HG03135 (cell line): ENCODE data around the gene FAM227A.

Experiments
- ATAC-seq: cut with Tn5 transposase; IDR thresholded peaks from one replicate; pipeline ENCODE4 v1.9.1; 2021; ENCODE audit warnings: mild to moderate bottlenecking, moderate library complexity; ENCODE audit not compliant: unreplicated experiment

FAM227A gene

DNA sequence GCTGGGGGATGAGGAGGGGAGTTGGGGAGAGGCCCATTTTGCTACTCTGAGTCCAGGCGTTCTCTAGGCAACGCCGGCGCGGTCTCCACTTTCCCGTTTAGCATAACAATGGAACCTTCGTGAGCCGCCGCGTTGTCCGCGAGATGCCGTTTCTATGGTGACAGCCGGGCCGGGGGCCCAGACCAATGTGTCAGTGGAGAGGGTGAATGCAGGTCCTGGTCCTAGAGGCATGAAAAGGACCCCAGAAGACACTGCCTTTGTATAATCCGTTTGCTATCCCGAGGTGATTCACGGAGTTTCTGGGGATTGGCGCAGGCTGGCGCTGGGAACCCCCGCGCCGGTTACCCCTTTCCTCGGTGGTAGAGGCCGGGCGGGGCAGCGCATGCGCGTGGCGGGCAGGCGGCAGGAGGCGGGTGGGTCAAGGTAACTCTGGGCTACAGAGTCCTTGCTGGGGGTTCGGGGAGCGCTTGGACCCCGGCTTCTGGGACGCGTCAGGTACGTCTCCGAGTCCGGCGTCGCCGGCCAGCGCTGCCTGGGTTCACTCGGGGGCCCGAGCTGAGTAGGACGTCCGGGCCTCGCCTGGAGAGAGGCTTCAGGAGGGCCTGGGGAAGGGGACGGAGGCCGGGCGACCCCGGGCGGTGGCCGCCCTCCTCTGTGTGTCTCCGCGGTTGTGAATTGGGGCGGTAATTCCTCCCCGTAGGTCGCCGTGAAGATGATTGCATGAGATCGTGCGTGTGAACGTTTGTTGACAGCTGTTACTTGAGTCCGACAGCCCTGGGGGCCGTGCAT lies at the start of gene FAM227A, which contains the start of gene CBY1:
Gene FAM227A (minus strand): TSS at position 137 of the 789 bp plus-strand sequence. CDS start 6,224 bp downstream, outside the sequence.
Gene CBY1 (plus strand): TSS at position 383 of the 789 bp plus-strand sequence. CDS start 11,417 bp downstream, outside the sequence.
- ATAC-seq: peak; percentile 72

DNA sequence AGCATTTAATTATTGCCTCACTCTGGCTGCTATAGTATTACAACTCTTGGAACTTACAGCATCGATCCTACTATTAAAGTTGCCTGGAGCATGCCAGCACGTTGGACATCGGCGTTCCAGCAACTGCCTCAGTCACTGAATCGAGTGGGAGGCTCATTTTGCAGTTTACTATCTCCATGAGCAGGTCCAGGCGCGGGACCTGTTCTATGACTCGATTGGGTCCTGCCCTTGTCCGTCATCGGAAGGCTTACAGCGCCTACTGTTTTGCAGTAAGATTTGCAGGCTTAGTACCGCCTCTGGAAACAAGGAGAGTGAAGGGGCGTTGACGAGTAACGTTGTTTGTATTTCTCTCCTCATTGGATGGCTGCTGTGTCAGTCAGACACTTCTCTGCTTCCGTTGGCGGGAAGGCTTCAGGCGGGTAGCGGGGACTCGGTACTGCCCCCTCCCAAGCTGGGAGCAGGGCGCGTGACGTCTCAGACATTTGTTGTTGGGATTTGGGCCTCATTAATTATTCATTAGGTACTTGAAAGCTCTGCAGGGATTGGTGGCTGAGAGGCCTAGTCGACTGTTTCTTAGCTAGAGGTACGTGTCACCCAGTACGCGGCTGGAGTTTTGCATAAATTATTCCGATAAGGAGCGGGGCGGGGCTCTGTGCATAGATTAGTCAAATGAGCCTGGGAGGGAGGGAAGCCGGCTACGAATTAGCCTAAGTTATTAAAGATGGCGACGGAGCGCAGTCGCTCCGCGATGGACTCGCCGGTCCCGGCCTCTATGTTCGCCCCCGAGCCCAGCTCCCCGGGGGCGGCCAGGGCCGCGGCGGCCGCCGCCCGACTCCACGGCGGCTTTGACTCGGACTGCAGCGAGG lies 49.3 kb upstream of the FAM227A start, which contains the start of gene GTPBP1:
Gene GTPBP1 (plus strand): TSS at position 710 of the 866 bp plus-strand sequence. CDS start 12 bp downstream, at position 722.
- ATAC-seq: peak; percentile 69

DNA sequence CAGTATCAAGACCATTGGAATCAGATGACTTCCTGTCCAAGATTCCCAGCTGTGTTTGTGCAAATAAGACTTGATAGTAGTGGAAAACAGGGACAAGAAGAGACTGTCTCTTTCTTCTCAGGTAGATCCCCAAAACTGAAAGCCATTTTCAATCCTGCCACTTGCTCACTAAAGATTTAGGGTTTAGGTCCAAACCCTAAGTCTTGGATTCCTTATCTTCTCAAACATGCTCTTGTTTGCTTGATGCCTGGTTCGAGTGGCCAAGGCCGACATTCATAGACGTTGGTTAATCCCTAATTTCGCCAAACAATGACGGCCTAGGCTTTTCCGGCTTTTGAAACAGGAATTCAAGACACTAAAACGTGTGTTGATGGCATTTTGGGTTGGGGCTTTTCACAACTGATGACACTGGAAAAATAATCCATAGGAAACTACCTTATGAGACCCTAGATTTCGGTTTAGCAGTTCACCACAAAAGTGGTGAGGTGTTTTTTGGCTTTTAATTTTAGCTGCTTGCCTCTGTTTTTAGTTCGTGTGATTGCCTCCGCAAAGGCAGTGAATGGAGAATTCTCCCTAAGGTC lies 48.6 kb upstream of the FAM227A start:
- ATAC-seq: no peak

DNA sequence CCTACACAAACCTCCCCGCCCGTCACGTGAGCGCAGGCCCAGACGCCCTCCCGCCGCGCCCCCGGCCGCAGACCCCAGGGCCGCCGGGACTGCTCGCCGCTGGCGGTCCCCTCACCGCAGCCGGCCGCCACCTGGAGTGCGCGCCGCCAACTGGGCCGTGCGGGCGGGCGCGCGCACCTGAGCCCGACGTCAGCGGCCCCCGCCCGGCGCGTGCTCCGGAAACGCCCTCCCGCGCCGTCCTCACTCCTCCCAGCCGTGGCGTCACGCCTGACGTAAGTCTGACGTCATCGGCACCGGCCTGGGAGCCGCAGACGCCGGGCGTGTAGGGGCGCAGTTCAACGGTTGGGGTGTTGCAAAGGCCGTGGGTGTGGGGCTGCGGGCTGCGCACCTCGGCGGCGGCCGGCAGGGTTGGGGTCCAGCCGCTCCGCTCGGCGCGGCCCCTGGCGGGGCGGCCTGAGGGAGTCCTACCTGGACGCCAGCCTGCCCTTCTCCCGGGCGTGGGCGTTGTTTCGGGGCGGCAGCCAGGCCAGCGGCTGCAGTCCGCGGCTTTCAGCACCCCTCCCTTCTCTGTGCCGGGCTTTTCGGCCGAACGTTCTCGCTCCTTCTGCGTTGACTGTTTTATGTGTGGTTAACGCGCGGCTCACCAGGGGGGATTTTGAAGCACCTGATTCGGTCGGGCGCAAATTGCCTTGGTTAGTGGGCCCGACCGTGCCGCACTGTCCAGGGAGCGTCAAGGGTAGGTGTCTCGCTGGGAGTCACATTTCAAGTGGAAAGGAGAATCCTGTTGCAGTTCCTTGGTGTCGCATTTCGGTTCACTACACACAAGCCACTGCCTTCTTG lies 44.8 kb upstream of the FAM227A start, which contains the start of gene JOSD1:
Gene JOSD1 (minus strand): TSS at position 155 of the 840 bp plus-strand sequence. CDS start 956 bp downstream, outside the sequence.
- ATAC-seq: peak; percentile 37

DNA sequence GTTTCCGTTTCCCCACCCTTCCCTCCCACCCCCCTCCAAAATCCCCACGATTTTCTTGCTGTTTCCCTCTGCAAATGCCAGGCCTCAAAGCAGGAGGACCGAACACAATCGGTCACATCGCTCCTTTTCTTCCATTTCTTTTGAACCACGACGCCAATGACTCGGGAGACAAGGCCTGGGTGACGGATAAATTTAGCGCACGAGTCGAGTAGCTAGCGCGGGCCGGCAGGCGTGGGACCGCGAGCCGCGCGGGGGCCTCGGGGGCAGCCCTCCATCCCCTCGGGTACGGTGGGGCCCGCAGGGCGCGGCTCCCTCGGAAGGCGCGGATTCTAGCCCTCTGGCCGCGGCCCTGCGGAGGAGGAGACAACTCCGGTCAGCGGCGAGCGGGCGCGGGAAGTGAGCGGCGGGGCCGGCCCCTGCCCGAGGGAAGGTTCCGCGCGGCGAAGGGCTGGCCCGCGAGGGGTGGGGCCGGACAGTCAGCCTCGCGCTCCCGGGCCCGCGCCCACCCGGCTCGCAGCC lies 44.1 kb upstream of the FAM227A start:
- no peak for ATAC-seq

DNA sequence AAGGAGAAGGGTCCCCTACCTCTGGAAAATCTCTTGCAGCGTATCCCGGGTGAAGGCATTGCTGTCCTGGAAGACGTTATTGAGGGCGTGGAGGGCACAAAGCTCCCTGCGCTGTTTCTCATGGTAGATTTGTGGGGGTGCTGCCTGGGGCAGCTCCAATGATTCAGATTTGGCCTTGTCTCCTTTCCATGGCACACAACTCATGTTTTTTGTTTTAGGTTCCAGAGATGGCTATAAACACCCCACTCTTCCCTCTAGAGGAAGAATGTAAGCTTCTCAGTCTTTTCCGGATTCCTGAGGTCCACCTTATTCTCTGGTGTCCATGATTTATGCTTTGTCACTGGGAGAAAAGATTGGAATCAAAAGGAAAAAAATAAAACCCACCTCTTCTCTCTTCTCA lies 43.6 kb upstream of the FAM227A start:
- no peak for ATAC-seq

DNA sequence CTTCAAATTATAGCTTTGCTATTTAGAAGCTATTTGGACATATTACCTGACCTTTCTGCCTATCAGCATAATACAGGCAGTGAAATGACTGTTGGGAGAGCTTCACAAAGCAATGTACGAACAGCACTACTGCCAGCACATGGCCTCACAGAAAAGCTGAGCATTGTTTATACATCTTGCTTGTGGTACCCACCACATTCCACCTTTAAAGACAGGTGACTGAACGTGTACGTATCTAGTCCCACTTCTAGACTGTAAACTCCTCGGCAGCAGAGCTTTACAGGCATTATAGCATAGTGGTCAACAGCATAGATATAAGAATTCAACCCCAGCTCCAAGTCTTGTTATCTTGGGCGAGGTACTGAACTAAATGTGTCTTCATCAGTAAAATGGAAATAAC lies 43.0 kb upstream of the FAM227A start:
- no peak for ATAC-seq

DNA sequence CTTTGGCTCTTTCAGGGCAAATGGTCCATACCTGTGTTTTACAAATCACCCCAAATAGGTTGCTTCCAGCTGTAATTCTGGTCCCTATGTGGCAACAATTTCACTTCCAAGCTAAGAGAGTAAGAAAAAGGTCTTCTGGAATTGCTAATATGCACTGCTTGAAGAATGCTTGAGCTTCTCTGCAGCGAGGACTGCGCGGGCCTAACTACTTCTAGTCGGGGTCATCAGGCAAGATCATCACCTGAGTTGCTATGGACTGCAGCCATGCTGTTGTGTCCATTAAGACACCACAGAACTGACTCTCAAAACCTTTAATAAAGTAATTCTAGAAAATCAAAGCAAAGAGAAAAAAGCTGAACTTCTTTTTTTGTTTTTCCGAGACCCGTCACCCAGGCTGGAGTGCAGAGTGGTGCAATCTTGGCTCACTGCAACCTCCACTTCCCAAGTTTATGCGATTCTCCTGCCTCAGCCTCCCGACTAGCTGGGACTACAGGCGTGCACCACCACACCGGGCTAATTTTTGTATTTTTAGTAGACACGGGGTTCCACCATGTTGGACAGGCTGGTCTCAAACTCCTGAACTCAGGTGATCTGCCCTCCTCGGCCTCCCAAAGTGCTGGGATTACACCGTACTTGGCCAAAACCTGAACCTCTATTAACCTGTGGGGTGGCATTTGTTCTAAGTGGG lies 42.4 kb upstream of the FAM227A start:
- ATAC-seq: no peak

DNA sequence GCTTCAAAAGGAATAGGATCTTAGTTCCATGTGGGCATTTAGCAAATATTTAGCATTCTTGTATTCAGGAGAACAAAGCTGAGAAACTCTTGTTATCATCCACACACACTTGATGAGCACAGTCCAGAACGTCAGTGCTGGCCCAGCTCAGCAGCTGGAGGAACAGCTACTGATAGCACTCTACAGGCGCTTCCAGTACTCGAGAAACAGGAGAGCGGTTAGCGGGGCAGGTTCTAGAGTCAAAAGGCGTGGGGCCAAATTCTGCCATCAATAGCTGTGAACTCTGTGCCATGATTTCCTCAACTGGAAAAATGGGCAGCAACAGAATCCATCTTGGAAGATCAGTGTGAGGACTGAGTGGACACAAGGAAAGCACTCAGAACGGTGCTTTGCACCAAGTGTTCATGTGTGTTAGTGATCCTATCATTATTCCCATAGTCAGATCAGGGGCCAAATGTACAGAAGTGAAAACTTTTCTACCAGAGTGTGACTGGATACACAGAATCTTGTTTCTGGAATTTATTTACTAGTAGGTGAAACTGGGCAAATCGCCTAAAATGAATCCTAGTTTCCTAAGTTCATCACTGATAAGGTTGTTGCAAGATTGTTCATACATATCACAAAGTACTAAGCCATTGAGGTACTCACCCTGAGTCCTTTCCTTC lies 41.4 kb upstream of the FAM227A start:
- ATAC-seq: no peak

DNA sequence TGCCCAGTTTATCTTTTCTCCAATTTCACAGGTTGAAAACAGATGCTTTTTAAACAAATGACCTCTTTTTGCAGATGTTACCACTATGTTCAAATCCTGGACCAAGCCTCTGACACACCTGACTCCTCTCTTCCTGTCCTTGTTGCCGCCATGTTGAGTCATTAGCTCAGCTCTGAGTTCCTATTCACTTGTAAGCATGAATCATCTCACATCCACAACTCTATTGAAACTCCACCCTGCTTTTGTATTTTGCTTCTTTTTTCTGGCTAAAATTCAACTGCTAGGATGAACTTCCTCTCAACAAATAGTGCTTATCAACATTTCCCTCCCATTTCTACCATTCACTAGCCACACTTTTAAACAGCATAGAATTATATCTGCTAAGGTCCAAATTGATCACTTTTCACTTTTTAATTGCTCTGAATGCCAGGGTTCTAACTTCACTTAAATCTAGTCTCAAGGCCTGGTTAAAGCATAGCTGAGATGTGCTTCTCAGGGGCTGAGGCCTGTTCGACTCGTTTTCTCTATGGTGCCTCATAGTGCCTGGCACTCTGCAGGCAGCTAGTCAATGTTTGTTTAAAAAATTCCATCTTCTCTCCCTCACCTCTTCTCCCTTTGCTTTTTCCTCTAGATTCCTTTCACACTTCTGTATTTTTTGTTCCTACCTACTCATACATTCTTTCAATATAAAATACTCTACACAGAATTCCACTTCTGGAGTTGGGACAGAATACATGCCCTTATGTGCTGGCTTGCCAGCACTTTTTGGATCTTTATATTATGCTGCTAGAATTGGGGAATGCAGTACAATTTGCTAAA lies 40.6 kb upstream of the FAM227A start:
- ATAC-seq: no peak

DNA sequence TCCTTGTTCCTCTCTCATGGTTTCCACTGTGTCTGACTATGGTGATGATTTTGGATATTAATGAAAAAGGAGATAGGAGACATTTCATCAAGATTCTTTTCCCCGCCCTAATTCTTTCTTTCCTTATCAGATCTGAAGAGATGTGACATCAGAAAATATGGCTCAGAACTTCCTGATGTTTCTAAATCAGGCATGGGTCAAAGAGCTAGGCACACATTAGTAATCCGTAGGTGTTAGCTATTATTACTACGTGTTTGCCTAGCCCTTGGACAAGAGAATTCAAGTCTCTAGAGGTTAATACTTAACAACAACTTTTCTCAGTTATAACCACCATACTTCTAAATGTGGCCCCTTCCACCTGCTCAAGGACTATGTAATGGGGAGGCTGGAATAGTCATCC lies 38.7 kb upstream of the FAM227A start:
- ATAC-seq: no peak

DNA sequence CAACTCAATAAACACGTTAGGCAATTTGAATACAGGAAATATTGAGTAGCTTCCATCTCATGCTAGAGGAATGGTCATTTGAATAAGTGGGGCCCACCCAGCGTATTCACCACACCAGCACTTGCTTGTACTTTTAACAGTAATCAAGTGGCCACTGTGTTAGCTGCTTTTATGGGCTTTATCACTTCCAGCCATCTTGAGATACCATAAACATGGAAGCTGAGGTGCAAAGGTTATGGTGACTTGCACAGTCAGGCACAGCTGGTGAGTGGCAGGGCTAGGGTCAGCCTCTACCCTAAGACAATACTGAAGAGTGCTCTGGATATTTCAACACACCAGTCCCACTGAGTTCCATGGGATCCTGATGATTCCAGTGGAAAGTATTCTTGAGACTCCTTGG lies 37.9 kb upstream of the FAM227A start:
- no peak for ATAC-seq

DNA sequence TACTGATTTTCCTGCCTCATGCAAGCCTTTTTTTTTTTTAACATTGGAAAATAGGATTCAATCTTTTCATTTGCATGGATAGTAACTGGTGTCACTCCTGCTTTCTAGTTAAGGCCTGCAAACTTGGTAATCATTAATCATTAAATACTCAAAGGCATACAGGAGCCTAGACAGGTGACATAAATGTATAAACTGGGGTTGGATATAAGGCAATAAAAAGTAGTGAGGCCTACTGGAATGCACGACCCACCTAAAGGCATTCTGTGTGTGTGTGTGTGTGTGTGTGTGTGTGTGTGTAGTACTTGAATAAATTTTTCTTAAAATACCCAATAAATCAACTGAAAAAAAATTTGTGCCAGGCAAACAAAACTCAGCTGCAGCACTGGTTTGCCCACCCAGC lies 33.5 kb upstream of the FAM227A start:
- ATAC-seq: no peak

DNA sequence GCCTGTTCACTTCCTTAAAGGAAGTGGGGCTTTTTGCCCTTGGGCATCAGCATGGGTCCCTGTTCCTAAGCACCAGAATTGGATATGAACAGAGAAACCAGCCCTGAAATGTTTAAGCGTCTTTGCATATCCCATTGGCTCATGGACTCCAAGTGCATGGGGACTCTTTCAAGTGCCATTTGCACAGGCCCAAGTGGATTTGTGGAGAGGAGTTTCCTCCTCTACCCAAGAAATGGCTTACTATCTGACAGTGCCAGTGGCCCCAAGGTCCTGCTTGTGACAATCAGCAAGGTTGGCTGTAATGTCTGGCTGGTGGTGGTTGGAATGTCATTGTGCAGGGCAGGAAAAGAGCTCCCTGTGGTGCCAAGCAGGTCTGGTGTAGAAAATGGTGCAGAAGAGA lies 29.6 kb upstream of the FAM227A start:
- no peak for ATAC-seq

DNA sequence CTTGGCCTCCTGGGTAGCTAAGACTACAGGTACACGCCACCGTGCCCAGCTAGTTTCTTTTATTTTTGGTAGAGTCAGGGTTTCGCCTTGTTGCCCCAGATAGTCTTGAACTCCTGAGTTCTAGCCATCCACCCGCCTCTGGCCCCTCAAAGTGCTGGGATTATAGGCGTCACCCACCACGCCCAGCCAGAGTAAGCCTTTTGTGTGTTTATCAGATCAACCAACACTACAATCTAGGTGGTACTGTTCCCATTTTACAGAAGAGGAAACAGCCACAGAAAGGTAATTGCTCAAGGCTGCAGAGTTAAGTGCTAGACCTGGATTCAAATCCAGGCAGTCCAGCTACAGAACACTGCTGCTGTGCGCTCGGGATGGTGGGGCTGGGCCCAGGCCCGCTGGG lies 28.7 kb upstream of the FAM227A start:
- ATAC-seq: no peak

DNA sequence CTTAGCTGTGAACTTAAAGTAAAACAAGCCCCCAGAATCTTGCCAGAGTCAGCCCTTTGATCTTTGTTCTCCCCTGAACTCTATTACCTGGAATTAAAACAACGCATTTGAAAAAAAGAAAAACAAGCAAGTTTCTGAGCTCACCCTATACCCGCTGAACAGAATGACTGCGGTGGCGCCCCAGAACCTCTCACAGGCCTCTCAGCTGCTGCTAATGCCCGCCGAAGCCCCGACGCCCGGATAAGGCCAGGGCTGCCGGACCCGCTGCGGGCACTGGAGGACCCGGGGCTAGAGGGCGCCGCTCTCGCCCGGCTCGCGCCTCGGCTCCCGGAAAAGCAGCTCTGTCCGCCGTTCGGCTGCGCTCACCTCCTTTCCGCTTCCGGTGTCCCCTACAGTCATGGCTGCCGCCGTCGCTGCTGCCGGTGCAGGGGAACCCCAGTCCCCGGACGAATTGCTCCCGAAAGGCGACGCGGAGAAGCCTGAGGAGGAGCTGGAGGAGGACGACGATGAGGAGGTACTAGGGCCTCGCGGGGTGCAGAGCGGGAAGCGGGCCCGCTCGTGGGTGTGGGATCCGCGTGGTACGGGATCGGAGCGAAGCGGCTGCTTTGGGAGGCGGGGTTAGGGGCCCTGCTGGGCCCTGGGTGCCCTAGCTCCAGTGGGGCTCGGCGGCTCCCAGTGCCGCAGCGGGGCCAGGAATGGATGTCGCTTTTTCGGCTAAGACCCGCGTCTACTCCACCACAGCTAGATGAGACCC lies 25.6 kb upstream of the FAM227A start, which contains the start of gene TOMM22:
Gene TOMM22 (plus strand): TSS at position 376 of the 754 bp plus-strand sequence. CDS start 22 bp downstream, at position 398.
- ATAC-seq: peak; percentile 91

DNA sequence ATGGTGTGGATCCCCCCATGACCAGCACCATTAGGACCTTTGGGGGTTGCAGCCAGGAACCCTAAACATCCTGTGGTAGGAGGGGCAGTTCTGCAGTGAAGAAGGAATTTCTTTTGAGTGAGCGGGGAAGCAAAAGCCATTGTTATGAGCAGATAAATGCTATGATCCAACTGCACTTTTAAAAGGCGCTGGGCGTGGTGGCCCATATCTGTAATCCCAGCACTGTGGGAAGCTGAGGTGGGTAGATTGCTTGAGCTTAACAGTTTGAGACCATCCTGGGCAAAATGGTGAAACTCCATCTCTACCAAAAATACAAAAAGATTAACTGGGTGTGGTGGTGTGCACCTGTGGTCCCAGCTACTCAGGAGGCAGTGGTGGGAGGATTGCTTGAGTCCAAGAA lies 19.6 kb upstream of the FAM227A start:
- ATAC-seq: no peak
